Neural cell (in vitro differentiated cells): ENCODE measurements around the gene RNF144A. TPM values are rescaled to one million over a fixed set of nuclear protein-coding genes. Genes with fewer than 3 reads are reported as not detected.

Experiments used
- H2AFZ ChIP-seq: fragments of 200-600, 300-800 bp; sonication (generic), shearing (Covaris generic); 2 replicates; pipeline ENCODE4 v1.6.0; 2014; ENCODE audit warnings: low read depth, mild to moderate bottlenecking, antibody characterized with exemption, low read length, moderate library complexity
- H3F3A ChIP-seq: fragments of 200-600 bp; shearing (Covaris generic); 2 replicates; pipeline ENCODE4 v1.6.1; 2016; ENCODE audit warnings: mild to moderate bottlenecking, moderate library complexity, mixed read lengths, antibody characterized with exemption, low read length; ENCODE audit not compliant: insufficient read depth, poor library complexity, severe bottlenecking
- H3K27ac ChIP-seq: fragments of 200-600, 300-800 bp; sonication (generic), shearing (Covaris generic); 2 replicates; pipeline ENCODE4 v1.5.1; 2014; ENCODE audit warnings: mild to moderate bottlenecking, low read length, moderate library complexity
- H3K27me3 ChIP-seq: fragments of 300-800, 200-600 bp; sonication (generic), shearing (Covaris generic); 2 replicates; pipeline ENCODE4 v1.6.0; 2014; ENCODE audit warnings: mild to moderate bottlenecking, low read depth, low read length, moderate library complexity; ENCODE audit not compliant: insufficient read depth
- H3K36me3 ChIP-seq: fragments of 300-800, 200-600 bp; sonication (generic), shearing (Covaris generic); 2 replicates; pipeline ENCODE4 v1.5.1; 2014; ENCODE audit warnings: mild to moderate bottlenecking, antibody characterized with exemption, low read length, moderate library complexity; ENCODE audit not compliant: insufficient read depth
- H3K4me2 ChIP-seq: fragments of 300-800, 200-600 bp; sonication (generic), shearing (Covaris generic); 2 replicates; pipeline ENCODE4 v1.6.0; 2014; ENCODE audit warnings: mild to moderate bottlenecking, low read length
- H3K4me3 ChIP-seq: fragments of 300-800, 200-600 bp; sonication (generic), shearing (Covaris generic); 2 replicates; pipeline ENCODE4 v1.5.1; 2014; ENCODE audit warnings: mild to moderate bottlenecking, low read length, moderate library complexity
- H3K79me2 ChIP-seq: fragments of 200-600 bp; shearing (Covaris generic); replicated peaks from 2 replicates; pipeline ENCODE4 v1.6.0; 2014; ENCODE audit warnings: mild to moderate bottlenecking, low read length, moderate library complexity; ENCODE audit not compliant: insufficient read depth
- H3K9ac ChIP-seq: fragments of 300-800, 200-600 bp; sonication (generic), shearing (Covaris generic); 2 replicates; pipeline ENCODE4 v1.6.1; 2016; ENCODE audit warnings: mild to moderate bottlenecking, low read length, mixed read lengths
- H3K9me2 ChIP-seq: fragments of 200-600 bp; shearing (Covaris generic); 2 replicates; pipeline ENCODE4 v1.6.1; 2016; ENCODE audit warnings: mild to moderate bottlenecking, low read length, mixed read lengths; ENCODE audit not compliant: insufficient read depth
- H3K9me3 ChIP-seq: fragments of 200-600, 300-800 bp; sonication (generic), shearing (Covaris generic); 2 replicates; pipeline ENCODE4 v1.6.1; 2016; ENCODE audit warnings: mild to moderate bottlenecking, mixed run types, low read length, moderate library complexity, mixed read lengths
- H4K20me1 ChIP-seq: fragments of 200-600 bp; shearing (Covaris generic); 2 replicates; pipeline ENCODE4 v1.6.1; 2016; ENCODE audit warnings: mild to moderate bottlenecking, mixed run types; ENCODE audit not compliant: insufficient read depth
- EP300 ChIP-seq: fragments of 450-650 bp; conservative IDR thresholded peaks from 2 replicates; pipeline ENCODE4 v1.6.1; 2014; ENCODE audit warnings: antibody characterized with exemption, mild to moderate bottlenecking, moderate library complexity; ENCODE audit not compliant: poor library complexity, severe bottlenecking
- EZH2 ChIP-seq: fragments of 200-600, 300-800 bp; shearing (Covaris generic), sonication (generic); IDR thresholded peaks from 2 replicates; pipeline ENCODE4 v1.6.1; 2014; ENCODE audit warnings: antibody characterized with exemption, low read length, borderline replicate concordance, mild to moderate bottlenecking; ENCODE audit not compliant: insufficient read depth, poor library complexity, severe bottlenecking
- MXI1 ChIP-seq: fragments of 450-650 bp; conservative IDR thresholded peaks from 2 replicates; pipeline ENCODE4 v1.6.1; 2014; ENCODE audit warnings: antibody characterized with exemption, mild to moderate bottlenecking; ENCODE audit not compliant: poor library complexity, severe bottlenecking
- POLR2AphosphoS5 ChIP-seq: IDR thresholded peaks from 2 replicates; pipeline ENCODE4 v1.6.1; 2012
- RAD21 ChIP-seq: fragments of 450-650 bp; conservative IDR thresholded peaks from 2 replicates; pipeline ENCODE4 v1.6.1; 2014; ENCODE audit warnings: antibody characterized with exemption, mild to moderate bottlenecking, moderate library complexity
- SMC3 ChIP-seq: fragments of 450-650 bp; conservative IDR thresholded peaks from 2 replicates; pipeline ENCODE4 v1.6.1; 2014; ENCODE audit warnings: antibody characterized with exemption, mild to moderate bottlenecking, moderate library complexity; ENCODE audit not compliant: poor library complexity
- TAF1 ChIP-seq: IDR thresholded peaks from 2 replicates; pipeline ENCODE4 v1.6.1; 2012; ENCODE audit warnings: low read depth
- polyA plus RNA-seq: library from polyadenylated mRNA; depleted of rRNA; stranded (reverse); fragments of >200 nt; gene quantifications from 2 replicates; pipeline ENCODE4 v1.2.3, GENCODE V29; 2014
- TF ChIP-seq, protein P1 (sequence below): IDR thresholded peaks from 2 replicates; pipeline ENCODE4 v1.6.1; 2012; ENCODE audit warnings: borderline replicate concordance
- TF ChIP-seq, protein P2 (sequence below): fragments of 450-650 bp; IDR thresholded peaks from 2 replicates; pipeline ENCODE4 v1.5.1; 2014; ENCODE audit warnings: antibody characterized with exemption, mild to moderate bottlenecking, moderate library complexity; ENCODE audit not compliant: poor library complexity, severe bottlenecking

The RNF144A gene
- polyA plus RNA-seq, 1 donor from 2014 or later, result 26.9 TPM

DNA sequence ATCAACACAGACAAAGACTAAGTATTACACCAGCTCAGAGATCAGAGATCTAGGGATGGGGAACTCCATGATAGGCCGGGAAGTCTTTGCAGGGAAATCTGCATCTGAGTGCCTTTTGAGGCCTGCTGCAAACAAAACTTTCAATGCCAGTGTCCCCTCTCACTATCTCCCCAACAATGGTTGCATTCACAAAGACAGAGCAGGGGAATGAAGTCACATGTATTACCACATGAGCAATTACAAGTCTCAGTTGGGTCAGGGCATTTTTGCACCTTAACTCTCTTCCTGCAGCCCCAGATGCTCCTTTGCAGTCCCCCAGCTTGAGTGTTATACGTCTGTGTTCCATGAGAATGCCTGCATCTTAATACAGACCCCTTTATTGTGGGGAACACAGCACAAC is 1.8 kb upstream of the RNF144A start:
- Histone ChIP-seq H3K9me2 (no peaks in the 10 kb centered on the region), H3K4me3 (no peak overlapping the region), H4K20me1 (no peaks in the 10 kb centered on the region), H3F3A (no peaks in the 10 kb centered on the region), H3K27ac (no peak overlapping the region), H3K4me2 (no peak overlapping the region), H3K79me2 (peaks cover 17% of the 10 kb centered on the region), H3K9me3 (no peaks in the 10 kb centered on the region), H3K27me3 (no peaks in the 10 kb centered on the region), H2AFZ (no peak overlapping the region), H3K9ac (no peak overlapping the region), H3K36me3 (no peaks in the 10 kb centered on the region)
- TF ChIP-seq EZH2, result no peak
- TF ChIP-seq RAD21, result no peak
- TF ChIP-seq, protein P1, sequence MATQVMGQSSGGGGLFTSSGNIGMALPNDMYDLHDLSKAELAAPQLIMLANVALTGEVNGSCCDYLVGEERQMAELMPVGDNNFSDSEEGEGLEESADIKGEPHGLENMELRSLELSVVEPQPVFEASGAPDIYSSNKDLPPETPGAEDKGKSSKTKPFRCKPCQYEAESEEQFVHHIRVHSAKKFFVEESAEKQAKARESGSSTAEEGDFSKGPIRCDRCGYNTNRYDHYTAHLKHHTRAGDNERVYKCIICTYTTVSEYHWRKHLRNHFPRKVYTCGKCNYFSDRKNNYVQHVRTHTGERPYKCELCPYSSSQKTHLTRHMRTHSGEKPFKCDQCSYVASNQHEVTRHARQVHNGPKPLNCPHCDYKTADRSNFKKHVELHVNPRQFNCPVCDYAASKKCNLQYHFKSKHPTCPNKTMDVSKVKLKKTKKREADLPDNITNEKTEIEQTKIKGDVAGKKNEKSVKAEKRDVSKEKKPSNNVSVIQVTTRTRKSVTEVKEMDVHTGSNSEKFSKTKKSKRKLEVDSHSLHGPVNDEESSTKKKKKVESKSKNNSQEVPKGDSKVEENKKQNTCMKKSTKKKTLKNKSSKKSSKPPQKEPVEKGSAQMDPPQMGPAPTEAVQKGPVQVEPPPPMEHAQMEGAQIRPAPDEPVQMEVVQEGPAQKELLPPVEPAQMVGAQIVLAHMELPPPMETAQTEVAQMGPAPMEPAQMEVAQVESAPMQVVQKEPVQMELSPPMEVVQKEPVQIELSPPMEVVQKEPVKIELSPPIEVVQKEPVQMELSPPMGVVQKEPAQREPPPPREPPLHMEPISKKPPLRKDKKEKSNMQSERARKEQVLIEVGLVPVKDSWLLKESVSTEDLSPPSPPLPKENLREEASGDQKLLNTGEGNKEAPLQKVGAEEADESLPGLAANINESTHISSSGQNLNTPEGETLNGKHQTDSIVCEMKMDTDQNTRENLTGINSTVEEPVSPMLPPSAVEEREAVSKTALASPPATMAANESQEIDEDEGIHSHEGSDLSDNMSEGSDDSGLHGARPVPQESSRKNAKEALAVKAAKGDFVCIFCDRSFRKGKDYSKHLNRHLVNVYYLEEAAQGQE, result no peak
- no peak for TF ChIP-seq SMC3
- TF ChIP-seq EP300, result no peak
- TF ChIP-seq MXI1, result no peak
- no peak for TF ChIP-seq POLR2AphosphoS5
- no peak for TF ChIP-seq TAF1
- TF ChIP-seq, protein P2, sequence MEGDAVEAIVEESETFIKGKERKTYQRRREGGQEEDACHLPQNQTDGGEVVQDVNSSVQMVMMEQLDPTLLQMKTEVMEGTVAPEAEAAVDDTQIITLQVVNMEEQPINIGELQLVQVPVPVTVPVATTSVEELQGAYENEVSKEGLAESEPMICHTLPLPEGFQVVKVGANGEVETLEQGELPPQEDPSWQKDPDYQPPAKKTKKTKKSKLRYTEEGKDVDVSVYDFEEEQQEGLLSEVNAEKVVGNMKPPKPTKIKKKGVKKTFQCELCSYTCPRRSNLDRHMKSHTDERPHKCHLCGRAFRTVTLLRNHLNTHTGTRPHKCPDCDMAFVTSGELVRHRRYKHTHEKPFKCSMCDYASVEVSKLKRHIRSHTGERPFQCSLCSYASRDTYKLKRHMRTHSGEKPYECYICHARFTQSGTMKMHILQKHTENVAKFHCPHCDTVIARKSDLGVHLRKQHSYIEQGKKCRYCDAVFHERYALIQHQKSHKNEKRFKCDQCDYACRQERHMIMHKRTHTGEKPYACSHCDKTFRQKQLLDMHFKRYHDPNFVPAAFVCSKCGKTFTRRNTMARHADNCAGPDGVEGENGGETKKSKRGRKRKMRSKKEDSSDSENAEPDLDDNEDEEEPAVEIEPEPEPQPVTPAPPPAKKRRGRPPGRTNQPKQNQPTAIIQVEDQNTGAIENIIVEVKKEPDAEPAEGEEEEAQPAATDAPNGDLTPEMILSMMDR, result no peak

DNA sequence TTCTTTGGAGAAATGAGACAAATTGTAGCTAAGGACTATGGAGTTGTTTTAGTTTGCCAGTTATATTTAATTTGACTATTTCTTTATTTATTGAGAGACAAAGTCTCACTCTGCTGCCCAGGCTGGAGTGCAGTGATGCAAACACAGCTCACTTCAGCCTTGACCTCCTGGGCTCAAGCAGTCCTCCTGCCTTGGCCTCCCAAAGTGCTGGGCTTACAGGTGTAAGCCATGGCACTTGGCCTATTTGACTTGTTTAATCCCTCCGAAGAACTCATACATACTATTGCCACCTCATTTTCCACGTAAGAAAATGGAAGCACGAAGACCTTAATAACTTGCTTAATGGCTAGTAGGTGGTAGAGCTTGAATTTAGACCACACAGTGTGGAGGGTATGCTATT is 988 bp upstream of the RNF144A start:
- H3K27ac ChIP-seq, result no peak overlapping the region

More for the DNA sequence above, 988 bp upstream of the RNF144A start:
- Histone ChIP-seq H4K20me1 (no peaks in the 10 kb centered on the region), H3K4me3 (no peak overlapping the region), H3K9me3 (no peaks in the 10 kb centered on the region), H2AFZ (no peak overlapping the region), H3K9me2 (no peaks in the 10 kb centered on the region), H3K4me2 (no peak overlapping the region), H3F3A (no peaks in the 10 kb centered on the region), H3K27me3 (no peaks in the 10 kb centered on the region), H3K9ac (no peak overlapping the region), H3K79me2 (peaks cover 25% of the 10 kb centered on the region), H3K36me3 (no peaks in the 10 kb centered on the region)
- no peak for TF ChIP-seq SMC3
- TF ChIP-seq POLR2AphosphoS5, result no peak
- no peak for TF ChIP-seq RAD21
- TF ChIP-seq EZH2, result no peak
- TF ChIP-seq, protein P2, result no peak
- no peak for TF ChIP-seq MXI1
- TF ChIP-seq EP300, result no peak
- TF ChIP-seq TAF1, result no peak
- TF ChIP-seq, protein P1, result no peak
